GM13977 (cell line): Measurements from ENCODE around the gene TTN.

ENCODE experiments used
- DNase-seq: peaks from one replicate; pipeline ENCODE4 v3.0.0; 2012; ENCODE audit warnings: low spot score
- in situ Hi-C: fragments of 300-500 bp; cut with MboI; formaldehyde crosslinking; loops from one replicate; pipeline ENCODE4 v1.12.0; 2022; ENCODE audit warnings: low sequenced_read_pairs, low pct_unique_long_range_greater_than_20kb, mixed read lengths, inconsistent platforms; ENCODE audit not compliant: unreplicated experiment
- TF ChIP-seq, protein P1 (sequence below): IDR thresholded peaks from 2 replicates; pipeline ENCODE4 v1.5.1; 2012; ENCODE audit warnings: mild to moderate bottlenecking, control low read depth; ENCODE audit not compliant: insufficient read depth; ENCODE audit errors: extremely low read depth, missing control alignments

TTN gene

DNA sequence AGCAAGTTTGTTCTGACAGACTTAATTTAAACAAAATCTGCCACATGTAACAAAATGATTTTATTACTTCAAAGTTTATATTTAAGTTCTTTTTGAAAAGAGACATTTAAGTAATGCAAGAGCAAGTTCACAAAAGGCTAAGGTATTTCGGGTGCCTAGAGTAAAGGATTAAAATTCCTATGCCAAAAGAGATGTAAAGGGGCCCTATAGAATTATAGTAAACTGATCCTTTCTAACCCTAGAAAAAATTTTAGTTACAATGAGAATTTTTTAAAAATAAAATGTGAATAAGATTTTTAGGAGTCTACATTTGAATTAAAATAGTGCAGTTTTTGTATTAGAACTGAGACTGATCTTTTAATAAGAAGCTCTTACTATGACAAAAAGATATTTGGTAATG, 179.8 kb downstream of the TTN start:
- in situ Hi-C loops, result no loop called here
- TF ChIP-seq, protein P1, sequence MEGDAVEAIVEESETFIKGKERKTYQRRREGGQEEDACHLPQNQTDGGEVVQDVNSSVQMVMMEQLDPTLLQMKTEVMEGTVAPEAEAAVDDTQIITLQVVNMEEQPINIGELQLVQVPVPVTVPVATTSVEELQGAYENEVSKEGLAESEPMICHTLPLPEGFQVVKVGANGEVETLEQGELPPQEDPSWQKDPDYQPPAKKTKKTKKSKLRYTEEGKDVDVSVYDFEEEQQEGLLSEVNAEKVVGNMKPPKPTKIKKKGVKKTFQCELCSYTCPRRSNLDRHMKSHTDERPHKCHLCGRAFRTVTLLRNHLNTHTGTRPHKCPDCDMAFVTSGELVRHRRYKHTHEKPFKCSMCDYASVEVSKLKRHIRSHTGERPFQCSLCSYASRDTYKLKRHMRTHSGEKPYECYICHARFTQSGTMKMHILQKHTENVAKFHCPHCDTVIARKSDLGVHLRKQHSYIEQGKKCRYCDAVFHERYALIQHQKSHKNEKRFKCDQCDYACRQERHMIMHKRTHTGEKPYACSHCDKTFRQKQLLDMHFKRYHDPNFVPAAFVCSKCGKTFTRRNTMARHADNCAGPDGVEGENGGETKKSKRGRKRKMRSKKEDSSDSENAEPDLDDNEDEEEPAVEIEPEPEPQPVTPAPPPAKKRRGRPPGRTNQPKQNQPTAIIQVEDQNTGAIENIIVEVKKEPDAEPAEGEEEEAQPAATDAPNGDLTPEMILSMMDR, result no peak
- no peak for DNase-seq

DNA sequence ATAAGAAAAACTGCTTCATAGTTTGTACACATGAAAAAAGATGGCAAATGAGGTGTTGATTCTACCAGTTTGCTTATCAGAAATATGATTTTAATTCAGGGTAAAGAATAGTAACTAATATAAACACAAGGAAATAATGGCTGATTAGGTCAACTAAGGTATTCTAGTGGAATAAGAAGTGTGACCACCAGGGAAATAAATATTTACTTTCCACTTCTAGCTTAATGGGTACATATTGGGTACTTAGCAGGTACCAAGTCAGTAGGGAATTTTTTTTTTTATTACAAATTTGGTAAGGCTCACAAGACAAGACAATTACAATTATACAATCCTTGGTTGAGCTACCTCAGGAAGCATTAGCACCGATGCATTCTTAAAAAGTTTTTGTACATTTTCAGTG, 191.3 kb downstream of the TTN start:
- TF ChIP-seq, protein P1, result no peak
- in situ Hi-C loops, result no loop called here
- no peak for DNase-seq

DNA sequence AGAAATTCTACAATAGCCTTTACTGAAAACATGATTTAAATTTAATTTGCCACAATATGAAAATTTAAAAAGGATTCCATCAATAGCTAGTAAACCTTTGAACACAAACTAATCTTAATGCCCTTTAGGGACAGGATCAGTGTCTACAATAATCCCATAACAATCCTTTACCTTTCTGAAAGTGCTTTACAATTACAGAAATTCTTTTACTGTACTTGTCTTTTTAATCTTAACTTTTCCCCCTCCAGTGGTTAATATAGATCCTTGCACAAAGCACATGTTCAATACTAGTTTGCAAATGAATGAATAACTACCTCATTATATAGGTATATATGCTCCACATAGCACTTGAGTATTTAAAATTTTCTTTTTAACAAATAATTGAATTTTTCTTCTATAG, 204.3 kb downstream of the TTN start:
- DNase-seq, result no peak
- in situ Hi-C loops, result no loop called here
- TF ChIP-seq, protein P1, result no peak

DNA sequence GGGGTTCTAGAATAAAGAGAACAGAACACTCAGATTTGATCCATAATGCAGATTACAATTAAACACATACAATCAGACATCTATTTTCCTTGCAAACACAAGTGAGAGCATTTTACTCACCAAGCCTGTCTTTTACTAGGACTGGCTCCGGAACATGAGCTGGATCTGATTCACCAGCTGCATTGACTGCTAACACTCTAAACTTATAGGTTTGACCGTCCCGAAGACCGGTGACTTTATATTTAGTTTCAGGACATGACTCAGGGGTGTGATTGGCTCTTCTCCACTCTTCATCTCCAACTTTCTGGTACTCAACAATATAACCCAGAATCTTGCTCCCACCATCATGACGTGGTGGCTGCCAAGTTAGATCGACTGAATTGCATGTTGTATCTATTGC, 214.6 kb downstream of the TTN start:
- no peak for DNase-seq
- TF ChIP-seq, protein P1, result no peak
- in situ Hi-C loops, result no loop called here

- in situ Hi-C loops, result no loop called here
- TF ChIP-seq, protein P1, result no peak
- DNase-seq, result no peak
Measured at GRCh38 chr2:178589335-178589734, 217.9 kb downstream of the TTN start.

- DNase-seq, result no peak
- in situ Hi-C loops, result no loop called here
- TF ChIP-seq, protein P1, result no peak
Measured at GRCh38 chr2:178584666-178585065, 222.6 kb downstream of the TTN start.

DNA sequence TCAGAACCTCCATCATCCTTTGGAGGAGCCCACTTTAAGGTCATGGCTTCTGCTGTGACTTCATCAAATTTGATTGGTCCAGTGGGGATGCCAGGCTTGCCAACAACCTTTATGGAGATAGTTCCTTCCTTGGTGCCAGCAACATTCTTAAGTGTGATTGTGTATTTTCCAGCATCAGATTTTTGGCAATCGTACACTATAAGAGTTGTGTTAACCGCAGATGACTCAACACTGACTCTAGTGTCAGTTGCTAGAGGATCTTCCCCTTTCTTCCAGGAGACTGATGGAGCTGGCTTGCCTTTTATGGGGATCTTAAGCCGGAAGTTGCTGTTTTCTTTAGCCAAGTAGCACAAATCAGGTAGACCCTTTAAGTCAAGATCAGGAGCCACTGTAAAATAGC, 228.2 kb downstream of the TTN start:
- in situ Hi-C loops, result no loop called here
- DNase-seq, result no peak
- TF ChIP-seq, protein P1, result no peak
